Right forelimb (tissue), 1 donor: ENCODE data around the gene PRDM12.

Source experiments
- DNase-seq: peaks from one replicate; pipeline ENCODE4 v3.0.0-alpha.2; 2018

Gene PRDM12

GRCh38 chr9:130664251-130665028, at the start of gene PRDM12:
Gene PRDM12, plus strand, starts transcription at chr9:130664594. Its CDS starts 60 bp downstream, at chr9:130664654.
- DNase-seq = no peak

DNA sequence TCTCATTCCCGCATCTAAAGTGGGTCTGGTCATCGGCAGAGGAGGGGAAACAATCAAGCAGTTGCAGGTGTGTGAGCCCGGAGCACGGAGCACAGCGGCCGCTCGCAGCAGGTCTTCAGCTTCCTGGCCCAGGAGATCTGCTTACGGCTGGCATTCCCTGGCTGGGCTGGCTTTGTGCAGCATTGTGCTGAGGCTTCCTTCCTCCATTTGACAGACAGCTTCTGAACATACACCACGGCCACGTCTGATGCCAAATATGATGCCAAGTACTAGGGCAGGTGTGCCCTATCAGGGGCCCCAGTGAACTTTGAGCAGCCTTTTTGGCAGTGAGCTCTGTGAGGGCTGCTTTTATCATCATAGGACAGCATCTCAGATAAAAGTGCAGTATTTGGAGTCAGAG, 47.9 kb upstream of the PRDM12 start:
- DNase-seq = no peak

DNA sequence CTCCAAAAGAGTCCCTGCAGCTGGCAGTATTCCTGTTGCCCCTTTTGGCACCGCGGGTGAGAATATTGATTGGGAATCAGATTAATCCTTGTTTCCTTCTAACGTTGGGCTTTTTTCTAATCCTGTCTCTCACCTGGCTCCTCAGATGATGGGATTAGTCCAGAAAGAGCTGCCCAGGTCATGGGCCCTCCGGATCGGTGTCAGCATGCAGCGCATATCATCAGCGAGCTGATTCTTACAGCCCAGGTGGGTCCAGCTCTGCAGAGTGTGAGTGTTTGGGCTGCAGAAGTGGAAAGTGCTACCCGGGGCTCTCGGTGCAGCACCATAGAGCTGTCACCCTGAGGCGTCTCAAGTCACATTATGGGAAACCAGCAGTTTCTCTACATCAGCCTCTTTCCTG, 40.9 kb upstream of the PRDM12 start:
- no peak for DNase-seq

DNA sequence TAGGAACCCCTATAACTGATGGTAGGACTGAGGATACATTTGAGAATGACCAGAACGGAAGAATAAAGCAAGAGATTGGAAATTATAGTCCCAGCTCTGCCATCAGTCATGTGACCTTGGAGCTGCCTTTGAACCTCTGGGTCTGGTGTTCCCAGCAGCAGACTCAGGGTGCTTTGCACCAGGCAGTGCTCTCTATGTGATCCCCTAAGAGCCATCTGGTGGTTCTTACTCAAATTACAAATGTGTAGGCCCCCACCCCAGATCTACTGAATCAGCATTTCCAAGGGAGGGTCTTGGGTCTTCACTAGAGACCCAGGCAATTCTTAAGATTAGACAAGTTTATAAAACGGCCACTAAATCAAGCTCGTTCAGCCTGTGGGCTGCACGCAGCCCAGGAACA, 40.2 kb upstream of the PRDM12 start:
- no peak for DNase-seq

DNA sequence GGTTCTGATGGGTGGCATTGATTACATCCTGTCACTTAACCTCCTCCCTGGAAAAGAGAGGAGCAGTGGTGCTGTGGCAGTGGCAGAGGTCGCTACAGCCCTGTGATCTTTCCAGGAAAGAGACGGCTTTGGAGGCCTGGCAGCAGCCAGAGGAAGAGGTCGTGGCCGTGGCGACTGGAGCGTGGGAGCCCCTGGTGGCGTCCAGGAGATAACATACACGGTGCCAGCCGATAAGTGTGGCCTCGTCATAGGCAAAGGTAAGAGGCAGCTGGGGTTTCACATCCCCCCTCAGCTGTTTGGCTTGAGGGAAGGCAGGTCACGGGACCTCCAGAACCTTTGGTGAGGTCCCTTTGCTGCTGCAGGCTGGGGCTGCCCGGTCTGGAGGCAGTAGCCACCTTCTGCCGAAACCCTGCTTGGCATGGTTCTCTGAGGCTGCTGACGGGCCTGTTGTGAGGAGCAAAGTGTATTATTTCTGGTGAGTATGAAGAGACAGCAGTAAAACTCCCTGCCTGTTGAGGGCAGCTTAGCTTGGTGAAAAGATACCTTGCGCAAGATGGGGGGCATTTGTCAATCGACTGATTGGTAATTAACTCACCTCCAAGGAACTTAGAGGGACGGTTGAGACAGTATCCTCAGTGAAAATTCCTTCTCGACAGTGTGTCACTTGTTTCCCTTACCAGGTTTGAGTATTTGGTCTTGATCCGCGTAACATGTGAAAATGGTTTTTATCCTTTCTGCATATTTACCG, 38.0 kb upstream of the PRDM12 start:
- DNase-seq = no peak

GRCh38 chr9:130627051-130627450, 37.3 kb upstream of the PRDM12 start:
- DNase-seq = no peak

DNA sequence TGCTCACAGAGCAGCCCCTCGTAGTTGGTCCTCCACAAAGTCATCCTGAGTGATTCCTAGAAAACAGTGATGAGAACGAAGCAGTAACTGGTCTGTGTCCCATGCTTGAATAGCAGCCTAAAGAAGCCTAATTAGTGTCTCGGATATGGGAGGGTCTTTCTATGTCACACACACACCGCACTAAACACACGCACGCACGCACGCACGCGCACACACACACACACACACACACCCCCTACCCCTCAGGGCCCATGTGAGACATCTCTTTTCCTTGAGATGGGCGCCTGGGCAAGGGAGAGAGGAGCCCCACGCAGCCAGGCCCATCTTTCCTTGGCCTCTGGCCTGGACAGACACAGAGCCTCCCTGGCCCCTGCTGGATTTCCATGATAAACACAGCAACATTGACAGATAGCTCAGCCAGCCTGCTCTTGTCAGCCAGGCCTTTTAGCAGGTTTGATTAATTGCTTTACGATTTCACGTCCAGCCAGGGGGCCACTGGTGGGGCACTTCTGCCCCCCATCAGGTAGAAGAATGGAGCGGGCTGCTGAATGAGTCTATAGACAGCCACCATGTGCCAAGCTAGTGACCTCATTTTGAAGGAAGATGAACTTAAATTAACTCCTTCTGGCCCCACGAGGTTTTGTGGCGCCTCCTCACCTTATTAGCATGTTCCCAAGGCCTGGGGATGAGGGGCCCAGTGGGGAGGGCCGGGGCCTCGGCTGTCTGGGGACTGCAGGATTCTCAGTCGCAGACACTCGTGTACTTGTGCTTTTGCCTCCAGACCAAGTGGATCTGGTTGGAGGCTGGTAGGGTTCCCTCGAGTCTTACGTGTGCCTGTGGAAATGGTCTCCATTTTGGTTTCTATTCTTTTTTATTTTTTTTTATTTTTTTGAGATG, 36.2 kb upstream of the PRDM12 start:
- DNase-seq = no peak

- no peak for DNase-seq
Measured at GRCh38 chr9:130629443-130630070, 34.8 kb upstream of the PRDM12 start.

DNA sequence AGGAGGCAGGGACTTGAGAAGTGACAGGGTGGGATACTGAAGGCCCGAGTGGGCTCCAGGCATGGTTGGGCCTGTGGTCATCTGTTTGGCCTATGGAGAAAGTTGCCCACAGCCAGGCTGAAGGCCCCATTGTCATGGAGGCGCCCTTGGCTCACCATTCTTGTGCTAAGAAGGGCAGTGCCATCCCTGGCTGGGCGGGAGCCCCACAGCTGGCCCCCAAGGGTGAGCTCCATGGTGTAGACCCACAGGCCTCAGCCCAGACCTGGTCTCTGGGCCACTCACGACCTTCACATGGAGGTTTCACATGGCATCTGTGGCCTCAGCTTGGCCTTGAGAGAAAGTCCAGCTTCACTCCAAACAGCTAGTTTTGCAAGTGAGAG, 34.3 kb upstream of the PRDM12 start:
- DNase-seq = no peak

GRCh38 chr9:130630506-130631330, 33.7 kb upstream of the PRDM12 start:
- no peak for DNase-seq

DNA sequence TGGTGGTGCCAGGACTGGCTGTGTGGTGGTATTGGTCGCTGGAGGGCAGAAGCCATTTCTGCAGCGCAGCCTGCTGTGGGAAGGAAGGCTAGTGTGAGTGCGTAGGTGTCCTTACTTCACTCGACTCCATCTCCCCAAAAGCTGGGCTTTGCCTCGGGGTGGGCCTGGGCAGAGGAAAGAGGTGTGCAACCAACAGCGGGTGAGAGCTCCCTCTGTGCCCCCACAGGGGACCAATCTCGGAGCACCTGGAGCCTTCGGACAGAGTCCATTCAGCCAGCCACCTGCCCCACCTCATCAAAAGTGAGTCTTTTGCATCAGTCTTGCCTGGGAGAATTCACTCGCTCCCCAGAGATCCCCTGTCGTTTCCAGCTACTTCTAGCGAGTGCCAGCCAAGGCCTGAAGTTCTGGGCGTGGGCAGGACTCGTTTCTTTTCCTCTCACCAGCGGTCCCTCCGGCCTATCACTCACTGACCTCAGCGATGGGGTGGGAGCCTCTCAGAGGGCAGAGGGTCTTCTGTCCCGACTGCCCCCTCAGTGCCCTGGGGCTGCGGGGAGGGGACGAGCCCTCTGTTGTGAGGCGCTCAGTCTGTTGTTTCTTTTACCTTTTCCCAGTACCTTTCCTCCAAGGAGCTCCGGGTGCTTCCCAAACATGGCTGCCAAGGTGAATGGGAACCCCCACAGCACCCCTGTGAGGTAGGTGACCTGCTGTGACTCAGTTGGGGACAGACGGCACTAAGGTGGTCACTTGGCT, 32.9 kb upstream of the PRDM12 start:
- no peak for DNase-seq

GRCh38 chr9:130632081-130632710, 32.2 kb upstream of the PRDM12 start:
- no peak for DNase-seq

DNA sequence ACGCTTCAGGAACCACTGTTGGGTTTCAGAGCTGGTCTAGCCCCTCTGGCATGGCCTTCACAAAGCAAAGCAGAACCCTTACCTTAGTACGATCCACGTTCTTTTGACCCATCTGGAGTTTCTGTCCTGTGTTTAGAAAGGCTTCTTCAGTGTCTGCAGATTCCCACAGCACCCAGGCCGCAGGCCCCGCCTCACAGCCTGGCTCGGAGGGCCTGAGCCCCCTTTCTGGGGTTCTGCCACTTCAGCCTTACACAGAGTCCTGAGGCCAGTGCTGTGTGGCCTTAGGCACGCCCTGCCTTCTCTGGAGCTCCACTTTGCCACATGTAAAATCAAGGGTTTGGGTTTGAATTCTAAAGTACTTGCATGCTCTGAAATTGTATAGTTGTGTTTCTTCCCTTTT, 31.6 kb upstream of the PRDM12 start:
- DNase-seq = no peak

DNA sequence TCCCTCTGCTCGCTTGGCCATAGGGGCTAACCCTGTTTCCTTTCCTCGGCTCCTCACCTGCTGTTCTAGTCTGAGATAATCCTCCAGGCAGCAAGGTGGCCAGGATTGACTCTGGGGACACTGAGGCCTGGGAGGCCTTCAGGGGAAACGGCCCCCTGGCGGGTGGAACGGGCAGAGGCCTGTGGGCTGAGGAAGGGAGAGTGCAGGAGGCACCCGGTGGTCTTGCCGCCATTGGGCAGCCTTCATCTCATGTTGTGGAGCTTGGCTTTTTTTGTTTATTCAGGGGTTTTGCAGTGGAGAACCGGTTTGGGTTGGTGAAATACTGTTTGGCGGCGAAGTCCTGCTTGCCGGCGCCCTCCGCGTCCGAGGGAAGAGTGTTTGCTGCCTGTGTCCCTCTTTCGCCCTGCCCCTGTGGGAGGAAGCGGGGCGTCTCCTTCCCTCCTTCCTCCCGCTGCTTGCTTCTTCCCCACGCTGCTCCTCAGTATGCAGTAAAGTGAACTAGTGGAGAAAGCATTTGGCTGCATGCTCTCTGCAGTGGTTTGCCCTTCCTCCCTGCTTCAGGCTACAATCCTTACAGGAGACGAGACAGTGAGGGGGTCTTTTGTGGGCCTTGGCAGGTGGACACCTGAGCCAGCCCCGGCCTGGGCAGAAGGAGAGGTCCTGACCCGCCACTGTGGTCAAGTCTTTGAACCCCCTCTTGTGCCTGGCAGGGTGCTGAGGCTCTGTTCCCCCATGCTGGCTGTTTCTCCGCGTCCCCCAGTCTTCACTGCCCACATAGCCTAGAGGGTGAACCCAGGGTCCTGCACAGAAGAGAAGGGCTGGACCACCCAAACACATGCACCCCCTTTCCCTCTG, 30.8 kb upstream of the PRDM12 start:
- no peak for DNase-seq

GRCh38 chr9:130634191-130634768, 30.1 kb upstream of the PRDM12 start:
- no peak for DNase-seq

- DNase-seq = no peak
Measured at GRCh38 chr9:130634801-130635200, 29.6 kb upstream of the PRDM12 start.

- DNase-seq = no peak
Measured at GRCh38 chr9:130635306-130635705, 29.1 kb upstream of the PRDM12 start.

DNA sequence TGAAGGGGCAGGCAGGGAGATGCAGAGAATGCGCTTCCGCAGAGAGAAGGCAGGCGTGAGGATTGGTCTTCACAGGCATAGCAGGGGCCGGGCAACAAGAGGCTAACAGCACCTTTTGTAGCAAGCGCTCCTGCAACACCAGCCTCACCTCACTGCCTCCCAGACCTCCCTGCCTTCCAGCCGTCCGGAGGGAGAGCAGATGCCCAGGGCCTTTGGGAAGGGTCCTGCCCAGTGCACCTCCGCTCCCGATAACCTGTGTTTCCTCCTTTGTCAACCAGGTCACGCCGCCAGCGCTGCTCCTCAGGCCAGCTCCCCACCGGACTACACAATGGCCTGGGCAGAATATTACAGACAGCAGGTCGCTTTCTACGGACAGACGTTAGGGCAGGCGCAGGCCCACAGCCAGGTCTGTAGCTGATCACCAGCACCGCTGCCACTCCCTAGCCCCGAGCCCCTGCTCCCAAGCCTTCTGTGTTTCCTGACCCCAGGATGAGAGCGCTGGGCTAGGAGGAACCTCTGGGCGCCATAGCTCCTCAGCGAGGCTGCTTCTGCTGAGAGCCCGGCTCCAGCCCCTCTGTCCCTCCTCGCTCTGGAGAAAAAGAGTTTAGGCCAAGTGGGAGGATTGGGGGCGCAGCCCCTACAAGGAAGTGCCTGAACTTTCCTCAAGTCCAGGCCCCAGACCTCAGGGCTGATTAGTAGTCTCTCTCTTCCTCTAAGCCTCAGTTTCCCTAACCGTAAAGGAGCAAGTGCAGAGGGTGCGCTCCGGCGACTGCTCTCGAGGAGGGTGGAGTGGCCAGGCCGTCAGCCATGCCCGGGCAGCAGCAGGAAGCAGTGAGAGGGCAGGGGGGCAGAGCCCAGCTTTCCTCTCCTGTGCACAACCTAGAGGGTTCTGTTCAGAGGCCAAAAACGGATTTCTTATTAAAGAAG, 28.4 kb upstream of the PRDM12 start:
- no peak for DNase-seq
